HEK293 (cell line): ENCODE data around the gene AGGF1.

Experiments used
- IKZF3 ChIP-seq: fragments of 450-650 bp; IDR thresholded peaks from 2 replicates; pipeline ENCODE4 v1.5.0; 2018; ENCODE audit warnings: missing biosample characterization, mild to moderate bottlenecking, missing genetic modification characterization, moderate library complexity
- KLF7 ChIP-seq: fragments of 450-650 bp; formaldehyde crosslinking; IDR thresholded peaks from 2 replicates; pipeline ENCODE4 v1.5.1; 2016; ENCODE audit warnings: missing biosample characterization, missing genetic modification characterization, borderline replicate concordance
- RBAK ChIP-seq: fragments of 450-650 bp; formaldehyde crosslinking; IDR thresholded peaks from 2 replicates; pipeline ENCODE4 v1.5.1; 2016; ENCODE audit warnings: missing biosample characterization, missing genetic modification characterization
- SETDB1 ChIP-seq: IDR thresholded peaks from one replicate; pipeline ENCODE4 v1.6.1; 2017; ENCODE audit warnings: mild to moderate bottlenecking, low read length, moderate library complexity, mixed read lengths; ENCODE audit not compliant: insufficient read length
- ZBTB8A ChIP-seq: fragments of 450-650 bp; formaldehyde crosslinking; IDR thresholded peaks from 2 replicates; pipeline ENCODE4 v1.5.1; 2016; ENCODE audit warnings: missing biosample characterization, missing genetic modification characterization
- ZNF169 ChIP-seq: fragments of 450-650 bp; formaldehyde crosslinking; IDR thresholded peaks from 2 replicates; pipeline ENCODE4 v1.5.1; 2016; ENCODE audit warnings: missing biosample characterization, missing genetic modification characterization
- ZNF184 ChIP-seq: fragments of 450-650 bp; IDR thresholded peaks from 2 replicates; pipeline ENCODE4 v1.5.1; 2018; ENCODE audit warnings: missing biosample characterization, mild to moderate bottlenecking, missing genetic modification characterization
- ZNF221 ChIP-seq: fragments of 450-650 bp; formaldehyde crosslinking; IDR thresholded peaks from 2 replicates; pipeline ENCODE4 v1.5.1; 2017; ENCODE audit warnings: missing biosample characterization, missing genetic modification characterization, borderline replicate concordance
- ZNF292 ChIP-seq: fragments of 450-650 bp; formaldehyde crosslinking; IDR thresholded peaks from 2 replicates; pipeline ENCODE4 v1.5.1; 2016; ENCODE audit warnings: low read depth, missing biosample characterization, missing genetic modification characterization, borderline replicate concordance
- ZNF335 ChIP-seq: fragments of 450-650 bp; formaldehyde crosslinking; conservative IDR thresholded peaks from 2 replicates; pipeline ENCODE4 v1.5.1; 2016; ENCODE audit warnings: missing biosample characterization, missing genetic modification characterization
- ZNF416 ChIP-seq: fragments of 450-650 bp; formaldehyde crosslinking; IDR thresholded peaks from 2 replicates; pipeline ENCODE4 v1.5.1; 2016; ENCODE audit warnings: missing biosample characterization, missing genetic modification characterization
- ZNF473 ChIP-seq: fragments of 450-650 bp; formaldehyde crosslinking; IDR thresholded peaks from 2 replicates; pipeline ENCODE4 v1.5.1; 2017; ENCODE audit warnings: missing biosample characterization, missing genetic modification characterization
- ZNF544 ChIP-seq: fragments of 450-650 bp; formaldehyde crosslinking; IDR thresholded peaks from 2 replicates; pipeline ENCODE4 v1.5.0; 2017; ENCODE audit warnings: missing biosample characterization, missing genetic modification characterization
- ZNF561 ChIP-seq: fragments of 450-650 bp; IDR thresholded peaks from 2 replicates; pipeline ENCODE4 v1.5.1; 2018; ENCODE audit warnings: missing biosample characterization, missing genetic modification characterization, borderline replicate concordance
- ZNF585B ChIP-seq: fragments of 450-650 bp; formaldehyde crosslinking; IDR thresholded peaks from 2 replicates; pipeline ENCODE4 v1.5.1; 2016; ENCODE audit warnings: missing biosample characterization, missing genetic modification characterization
- ZNF670 ChIP-seq: fragments of 450-650 bp; formaldehyde crosslinking; IDR thresholded peaks from 2 replicates; pipeline ENCODE4 v1.5.1; 2016; ENCODE audit warnings: missing biosample characterization, missing genetic modification characterization, low read depth
- ZNF777 ChIP-seq: fragments of 450-650 bp; formaldehyde crosslinking; IDR thresholded peaks from 2 replicates; pipeline ENCODE4 v1.5.1; 2017; ENCODE audit warnings: missing biosample characterization, missing genetic modification characterization, borderline replicate concordance
- ZNF830 ChIP-seq: fragments of 450-650 bp; IDR thresholded peaks from 2 replicates; pipeline ENCODE4 v1.5.0; 2018; ENCODE audit warnings: missing biosample characterization, missing genetic modification characterization, low read depth, mild to moderate bottlenecking, moderate library complexity
- ZXDB ChIP-seq: fragments of 450-650 bp; formaldehyde crosslinking; IDR thresholded peaks from 2 replicates; pipeline ENCODE4 v1.5.1; 2016; ENCODE audit warnings: missing biosample characterization, missing genetic modification characterization
- TF ChIP-seq, protein P1 (sequence below): fragments of 450-650 bp; formaldehyde crosslinking; optimal IDR thresholded peaks from 2 replicates; pipeline ENCODE3; 2016; ENCODE audit warnings: missing biosample characterization, mild to moderate bottlenecking, missing genetic modification characterization
- TF ChIP-seq, protein P2 (sequence below): fragments of 450-650 bp; formaldehyde crosslinking; IDR thresholded peaks from 2 replicates; pipeline ENCODE4 v1.5.1; 2017; ENCODE audit warnings: missing biosample characterization, missing genetic modification characterization
- TF ChIP-seq, protein P3 (sequence below): fragments of 450-650 bp; formaldehyde crosslinking; IDR thresholded peaks from 2 replicates; pipeline ENCODE4 v1.5.1; 2016; ENCODE audit warnings: missing biosample characterization, missing genetic modification characterization
- TF ChIP-seq, protein P4 (sequence below): fragments of 450-650 bp; formaldehyde crosslinking; IDR thresholded peaks from 2 replicates; pipeline ENCODE4 v1.5.1; 2016; ENCODE audit warnings: missing biosample characterization, missing genetic modification characterization
- TF ChIP-seq, protein P5 (sequence below): fragments of 450-650 bp; formaldehyde crosslinking; IDR thresholded peaks from 2 replicates; pipeline ENCODE4 v1.5.0; 2017; ENCODE audit warnings: missing biosample characterization, missing genetic modification characterization, borderline replicate concordance
- TF ChIP-seq, protein P6 (sequence below): fragments of 450-650 bp; formaldehyde crosslinking; IDR thresholded peaks from 2 replicates; pipeline ENCODE4 v1.5.1; 2016; ENCODE audit warnings: missing biosample characterization, missing genetic modification characterization, low read depth

AGGF1 gene

DNA sequence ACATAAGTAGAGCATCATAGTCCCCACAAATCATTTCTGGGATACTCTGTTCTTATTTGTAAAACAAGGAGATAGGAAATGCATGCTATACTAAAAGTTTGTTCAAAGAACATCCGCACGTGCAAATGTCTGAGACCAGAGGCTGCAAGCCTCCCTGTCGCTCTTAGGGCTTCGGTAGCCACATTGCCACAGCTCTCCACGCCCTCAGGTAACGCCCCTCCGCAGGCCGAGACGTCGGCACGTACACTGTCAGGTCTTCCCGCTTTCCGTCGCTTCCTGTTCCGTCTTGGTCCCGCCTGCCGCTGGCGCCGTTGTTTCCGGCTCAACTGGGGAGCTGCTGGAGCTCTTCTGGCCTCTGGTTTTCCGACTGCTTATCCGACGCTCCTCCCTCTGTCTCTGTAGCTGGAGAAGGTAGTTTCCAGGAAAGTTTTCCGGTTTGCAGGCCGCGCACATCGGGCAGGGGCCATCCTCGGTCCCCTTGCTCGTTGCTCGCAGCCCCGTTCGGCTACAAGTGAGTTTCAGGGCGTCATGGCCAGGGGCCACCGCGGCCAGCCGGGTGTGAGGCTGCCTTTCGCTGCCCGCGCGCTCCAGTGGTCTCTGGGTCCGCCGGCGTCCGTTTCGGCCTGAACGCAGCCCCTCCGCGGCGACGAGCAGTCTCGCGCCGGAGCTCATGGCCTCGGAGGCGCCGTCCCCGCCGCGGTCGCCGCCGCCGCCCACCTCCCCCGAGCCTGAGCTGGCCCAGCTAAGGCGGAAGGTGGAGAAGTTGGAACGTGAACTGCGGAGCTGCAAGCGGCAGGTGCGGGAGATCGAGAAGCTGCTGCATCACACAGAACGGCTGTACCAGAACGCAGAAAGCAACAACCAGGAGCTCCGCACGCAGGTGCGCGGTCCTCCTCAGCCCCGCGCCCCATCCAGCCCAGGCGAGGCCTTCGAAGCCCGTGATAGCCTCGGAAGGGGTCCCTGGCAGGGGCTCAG, at the start of gene AGGF1 (continued):
- TF ChIP-seq, protein P1, sequence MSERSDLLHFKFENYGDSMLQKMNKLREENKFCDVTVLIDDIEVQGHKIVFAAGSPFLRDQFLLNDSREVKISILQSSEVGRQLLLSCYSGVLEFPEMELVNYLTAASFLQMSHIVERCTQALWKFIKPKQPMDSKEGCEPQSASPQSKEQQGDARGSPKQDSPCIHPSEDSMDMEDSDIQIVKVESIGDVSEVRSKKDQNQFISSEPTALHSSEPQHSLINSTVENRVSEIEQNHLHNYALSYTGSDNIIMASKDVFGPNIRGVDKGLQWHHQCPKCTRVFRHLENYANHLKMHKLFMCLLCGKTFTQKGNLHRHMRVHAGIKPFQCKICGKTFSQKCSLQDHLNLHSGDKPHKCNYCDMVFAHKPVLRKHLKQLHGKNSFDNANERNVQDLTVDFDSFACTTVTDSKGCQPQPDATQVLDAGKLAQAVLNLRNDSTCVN (tag by site-specific recombination): peak; percentile 95
- TF ChIP-seq ZNF670 (tag by site-specific recombination): no peak
- peak; percentile 24; the same call in 1 of the 2 replicates for TF ChIP-seq ZNF777 (tag by site-specific recombination)
- TF ChIP-seq ZNF473: no peak
- TF ChIP-seq ZXDB: peak; percentile 82
- TF ChIP-seq, protein P2, sequence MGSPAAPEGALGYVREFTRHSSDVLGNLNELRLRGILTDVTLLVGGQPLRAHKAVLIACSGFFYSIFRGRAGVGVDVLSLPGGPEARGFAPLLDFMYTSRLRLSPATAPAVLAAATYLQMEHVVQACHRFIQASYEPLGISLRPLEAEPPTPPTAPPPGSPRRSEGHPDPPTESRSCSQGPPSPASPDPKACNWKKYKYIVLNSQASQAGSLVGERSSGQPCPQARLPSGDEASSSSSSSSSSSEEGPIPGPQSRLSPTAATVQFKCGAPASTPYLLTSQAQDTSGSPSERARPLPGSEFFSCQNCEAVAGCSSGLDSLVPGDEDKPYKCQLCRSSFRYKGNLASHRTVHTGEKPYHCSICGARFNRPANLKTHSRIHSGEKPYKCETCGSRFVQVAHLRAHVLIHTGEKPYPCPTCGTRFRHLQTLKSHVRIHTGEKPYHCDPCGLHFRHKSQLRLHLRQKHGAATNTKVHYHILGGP (tag by site-specific recombination): no peak
- TF ChIP-seq, protein P3, sequence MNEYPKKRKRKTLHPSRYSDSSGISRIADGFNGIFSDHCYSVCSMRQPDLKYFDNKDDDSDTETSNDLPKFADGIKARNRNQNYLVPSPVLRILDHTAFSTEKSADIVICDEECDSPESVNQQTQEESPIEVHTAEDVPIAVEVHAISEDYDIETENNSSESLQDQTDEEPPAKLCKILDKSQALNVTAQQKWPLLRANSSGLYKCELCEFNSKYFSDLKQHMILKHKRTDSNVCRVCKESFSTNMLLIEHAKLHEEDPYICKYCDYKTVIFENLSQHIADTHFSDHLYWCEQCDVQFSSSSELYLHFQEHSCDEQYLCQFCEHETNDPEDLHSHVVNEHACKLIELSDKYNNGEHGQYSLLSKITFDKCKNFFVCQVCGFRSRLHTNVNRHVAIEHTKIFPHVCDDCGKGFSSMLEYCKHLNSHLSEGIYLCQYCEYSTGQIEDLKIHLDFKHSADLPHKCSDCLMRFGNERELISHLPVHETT (tag by site-specific recombination): no peak
- peak; percentile 91 for TF ChIP-seq ZBTB8A (tag by site-specific recombination)
- no peak for TF ChIP-seq ZNF169 (tag by site-specific recombination)
- TF ChIP-seq ZNF221: no peak
- peak; percentile 44 for TF ChIP-seq SETDB1
- TF ChIP-seq RBAK (tag by site-specific recombination): no peak
- no peak for TF ChIP-seq ZNF184 (tag by site-specific recombination)
- TF ChIP-seq ZNF416 (tag by site-specific recombination): no peak
- TF ChIP-seq ZNF830: no peak
- TF ChIP-seq ZNF561 (tag by site-specific recombination): no peak
- no peak for TF ChIP-seq ZNF292 (tag by site-specific recombination)
- peak; percentile 77; the same call in 1 of the 2 replicates for TF ChIP-seq KLF7 (tag by site-specific recombination)
- no peak for TF ChIP-seq ZNF544
- TF ChIP-seq ZNF585B (tag by site-specific recombination): no peak
- TF ChIP-seq, protein P4, sequence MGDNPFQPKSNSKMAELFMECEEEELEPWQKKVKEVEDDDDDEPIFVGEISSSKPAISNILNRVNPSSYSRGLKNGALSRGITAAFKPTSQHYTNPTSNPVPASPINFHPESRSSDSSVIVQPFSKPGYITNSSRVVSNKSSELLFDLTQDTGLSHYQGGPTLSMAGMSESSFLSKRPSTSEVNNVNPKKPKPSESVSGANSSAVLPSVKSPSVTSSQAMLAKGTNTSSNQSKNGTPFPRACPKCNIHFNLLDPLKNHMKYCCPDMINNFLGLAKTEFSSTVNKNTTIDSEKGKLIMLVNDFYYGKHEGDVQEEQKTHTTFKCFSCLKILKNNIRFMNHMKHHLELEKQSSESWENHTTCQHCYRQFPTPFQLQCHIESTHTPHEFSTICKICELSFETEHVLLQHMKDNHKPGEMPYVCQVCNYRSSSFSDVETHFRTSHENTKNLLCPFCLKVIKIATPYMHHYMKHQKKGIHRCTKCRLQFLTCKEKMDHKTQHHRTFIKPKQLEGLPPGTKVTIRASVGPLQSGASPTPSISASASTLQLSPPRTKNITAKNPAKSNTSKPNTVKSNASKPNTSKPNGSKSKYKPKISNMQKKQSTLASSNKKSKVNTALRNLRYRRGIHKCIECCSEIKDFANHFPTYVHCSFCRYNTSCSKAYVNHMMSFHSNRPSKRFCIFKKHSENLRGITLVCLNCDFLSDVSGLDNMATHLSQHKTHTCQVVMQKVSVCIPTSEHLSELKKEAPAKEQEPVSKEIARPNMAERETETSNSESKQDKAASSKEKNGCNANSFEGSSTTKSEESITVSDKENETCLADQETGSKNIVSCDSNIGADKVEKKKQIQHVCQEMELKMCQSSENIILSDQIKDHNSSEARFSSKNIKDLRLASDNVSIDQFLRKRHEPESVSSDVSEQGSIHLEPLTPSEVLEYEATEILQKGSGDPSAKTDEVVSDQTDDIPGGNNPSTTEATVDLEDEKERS (tag by site-specific recombination): no peak
- peak; percentile 58; the same call in 1 of the 2 replicates for TF ChIP-seq IKZF3
- TF ChIP-seq, protein P5, sequence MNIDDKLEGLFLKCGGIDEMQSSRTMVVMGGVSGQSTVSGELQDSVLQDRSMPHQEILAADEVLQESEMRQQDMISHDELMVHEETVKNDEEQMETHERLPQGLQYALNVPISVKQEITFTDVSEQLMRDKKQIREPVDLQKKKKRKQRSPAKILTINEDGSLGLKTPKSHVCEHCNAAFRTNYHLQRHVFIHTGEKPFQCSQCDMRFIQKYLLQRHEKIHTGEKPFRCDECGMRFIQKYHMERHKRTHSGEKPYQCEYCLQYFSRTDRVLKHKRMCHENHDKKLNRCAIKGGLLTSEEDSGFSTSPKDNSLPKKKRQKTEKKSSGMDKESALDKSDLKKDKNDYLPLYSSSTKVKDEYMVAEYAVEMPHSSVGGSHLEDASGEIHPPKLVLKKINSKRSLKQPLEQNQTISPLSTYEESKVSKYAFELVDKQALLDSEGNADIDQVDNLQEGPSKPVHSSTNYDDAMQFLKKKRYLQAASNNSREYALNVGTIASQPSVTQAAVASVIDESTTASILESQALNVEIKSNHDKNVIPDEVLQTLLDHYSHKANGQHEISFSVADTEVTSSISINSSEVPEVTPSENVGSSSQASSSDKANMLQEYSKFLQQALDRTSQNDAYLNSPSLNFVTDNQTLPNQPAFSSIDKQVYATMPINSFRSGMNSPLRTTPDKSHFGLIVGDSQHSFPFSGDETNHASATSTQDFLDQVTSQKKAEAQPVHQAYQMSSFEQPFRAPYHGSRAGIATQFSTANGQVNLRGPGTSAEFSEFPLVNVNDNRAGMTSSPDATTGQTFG: no peak
- TF ChIP-seq, protein P6, sequence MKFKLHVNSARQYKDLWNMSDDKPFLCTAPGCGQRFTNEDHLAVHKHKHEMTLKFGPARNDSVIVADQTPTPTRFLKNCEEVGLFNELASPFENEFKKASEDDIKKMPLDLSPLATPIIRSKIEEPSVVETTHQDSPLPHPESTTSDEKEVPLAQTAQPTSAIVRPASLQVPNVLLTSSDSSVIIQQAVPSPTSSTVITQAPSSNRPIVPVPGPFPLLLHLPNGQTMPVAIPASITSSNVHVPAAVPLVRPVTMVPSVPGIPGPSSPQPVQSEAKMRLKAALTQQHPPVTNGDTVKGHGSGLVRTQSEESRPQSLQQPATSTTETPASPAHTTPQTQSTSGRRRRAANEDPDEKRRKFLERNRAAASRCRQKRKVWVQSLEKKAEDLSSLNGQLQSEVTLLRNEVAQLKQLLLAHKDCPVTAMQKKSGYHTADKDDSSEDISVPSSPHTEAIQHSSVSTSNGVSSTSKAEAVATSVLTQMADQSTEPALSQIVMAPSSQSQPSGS (tag by site-specific recombination): no peak
- TF ChIP-seq ZNF335 (tag by site-specific recombination): peak; percentile 99
